ENCODE measurements around the gene WDR4. TPM values are rescaled to one million over a fixed set of nuclear protein-coding genes. Genes with fewer than 3 reads are reported as not detected.

The WDR4 gene
- total and polyA plus RNA-seq, 2 of the 4 experiments (the other 2 are of a cell fraction), result 11.3 to 20.8 TPM

GRCh38 chr21:42860345-42860744, 19.0 kb downstream of the WDR4 start:
- Histone ChIP-seq H4K8ac (ENCODE audit: low read depth in 2 of 2, low read length in 2 of 2) (no peak overlapping the region), H4K91ac (ENCODE audit: insufficient read depth, low read depth, low read length) (no peak overlapping the region), H3K36me3 (ENCODE audit: control insufficient read depth, insufficient read depth, low read length) (peaks cover 48% of the 10 kb centered on the region), H2BK120ac (ENCODE audit: low read depth, low read length) (no peak overlapping the region), H3K4ac (ENCODE audit: low read depth, low read length) (no peak overlapping the region), H3K23ac (ENCODE audit: low read depth, low read length) (no peak overlapping the region), H3K14ac (replicated peaks; ENCODE audit: low read depth, low read length) (no peak overlapping the region), H3K9me3 (ENCODE audit: control insufficient read depth, insufficient read depth, low read length) (no peaks in the 10 kb centered on the region), H2BK20ac (ENCODE audit: low read depth, low read length) (no peak overlapping the region), H3K4me3 (ENCODE audit: insufficient read depth, low read depth, low read length) (no peak overlapping the region), H3K18ac (ENCODE audit: low read depth, low read length) (no peak overlapping the region), H3K9ac (ENCODE audit: low read depth, low read length) (no peak overlapping the region), H2BK5ac (ENCODE audit: low read depth, low read length, poor library complexity, severe bottlenecking) (no peak overlapping the region), H3K27me3 (ENCODE audit: control insufficient read depth, insufficient read depth, low read length) (no peaks in the 10 kb centered on the region), H4K20me1 (ENCODE audit: insufficient read depth, low read length) (peaks cover 37% of the 10 kb centered on the region), H3K27ac (ENCODE audit: insufficient read depth, low read length) (no peak overlapping the region), H2AK5ac (ENCODE audit: low read depth, low read length) (no peak overlapping the region), H2BK15ac (ENCODE audit: low read depth, low read length) (no peak overlapping the region), H3K9me1 (ENCODE audit: insufficient read depth, low read length) (no peaks in the 10 kb centered on the region), H2AFZ (replicated peaks; ENCODE audit: low read length, poor library complexity) (no peak overlapping the region), H2AK9ac (replicated peaks; ENCODE audit: low read depth, low read length, poor library complexity) (no peak overlapping the region), H3K4me1 (ENCODE audit: control insufficient read depth, insufficient read depth, low read length) (no peaks in the 10 kb centered on the region), H3K79me1 (ENCODE audit: low read depth in 1 of 2, low read length in 2 of 2) (peaks cover 27 to 37% of the 10 kb centered on the region in 2 experiments), H3K4me2 (ENCODE audit: low read depth, low read length) (no peak overlapping the region), H3K56ac (ENCODE audit: extremely low read depth, insufficient read depth, low read length) (no peak overlapping the region), H4K5ac (ENCODE audit: low read depth, low read length) (no peak overlapping the region)
- no peak for ATAC-seq (ENCODE audit: low read depth)
- CTCF ChIA-PET, result no interaction called here
- in situ Hi-C loops (cut with MboI; ENCODE audit: low sequenced_read_pairs) (loop anchor here (25.0 kb wide), 1 partner anchor 98 kb away; no protein-coding TSS in a partner anchor), dilution Hi-C loops (cut with HindIII; ENCODE audit: low sequenced_read_pairs, unreplicated experiment) (no loop called here), intact Hi-C loops (cut with micrococcal nuclease) (no loop called here)
- 96% methylated on average over 5 of the region's 17 CpGs; no CpG with 5 or more reads in 1 of the 2 experiments for WGBS, 2 experiments (ENCODE audit: extremely low coverage in 2 of 2, insufficient read length in 1 of 2)
- TF ChIP-seq RAD21 (IDR thresholded peaks at IDR 0.05; ENCODE audit: low read length) (no peak), FOS (IDR thresholded peaks at IDR 0.05; ENCODE audit: low read depth, low read length) (no peak), SMC3 (IDR thresholded peaks at IDR 0.05; ENCODE audit: low read depth, low read length) (no peak), POLR2A (IDR thresholded peaks at IDR 0.05; ENCODE audit: low read depth, low read length) (no peak), BHLHE40 (IDR thresholded peaks at IDR 0.05; ENCODE audit: low read depth, low read length) (no peak)
- BruUV-seq (replicated peaks), result no TSS peak
- DNase-seq, result no peak
- POLR2A ChIA-PET (ENCODE audit: unreplicated experiment), result no interaction called here
